Measurements from ENCODE around the gene ZNF329. TPM values are rescaled to one million over a fixed set of nuclear protein-coding genes. Genes with fewer than 3 reads are reported as not detected.

Gene ZNF329
- total and polyA plus RNA-seq, 2 of the 13 experiments (the other 11 are each of a cell fraction or from before 2014, with no cell fraction given) = 3.8 to 9.6 TPM

DNA sequence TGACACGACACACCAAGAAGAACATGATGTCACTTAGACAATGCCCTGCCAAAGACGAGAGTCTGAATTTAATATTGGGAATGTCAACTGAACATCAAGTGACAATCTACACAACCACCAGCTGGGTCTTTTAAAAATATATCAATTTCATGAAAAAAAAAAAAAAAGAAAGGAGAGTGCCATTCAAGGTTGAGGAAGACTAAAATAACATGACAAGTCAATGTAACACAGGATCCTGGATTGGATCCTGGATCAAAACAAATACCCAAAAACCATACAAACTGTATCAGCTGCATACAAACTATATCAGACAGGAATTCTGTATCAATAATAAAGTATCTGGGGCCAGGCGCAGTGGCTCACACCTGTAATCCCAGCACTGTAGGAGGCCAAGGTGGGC, 4.7 kb downstream of the ZNF329 start:
- peaks cover 2 to 15% of the 10 kb centered on the region in 2 experiments; a peak in 2 of 5 replicates for H3K36me3 ChIP-seq (replicated peaks in 1 of 2; ENCODE audit: control insufficient read depth in 1 of 2, insufficient read depth in 2 of 2, low read length in 2 of 2)
- H4K20me1 ChIP-seq (ENCODE audit: insufficient read depth, low read length) = no peaks in the 10 kb centered on the region
- no peak overlapping the region for H2AFZ ChIP-seq (ENCODE audit: low read length)
- no peak overlapping the region for H3K27ac ChIP-seq (ENCODE audit: extremely low read length, insufficient read depth, low read length)
- peaks cover 63% of the 10 kb centered on the region for H3K9me3 ChIP-seq (ENCODE audit: low read length)
- ChIA-PET CTCF (ENCODE audit: low intra/inter-chr PET ratio, low total read pairs) (no interaction called here), POLR2A (no interaction called here)
- WGBS (ENCODE audit: low lambda C conversion rate) = 93% methylated on average over 3 of the region's 3 CpGs
- H3K27me3 ChIP-seq (ENCODE audit: control insufficient read depth in 1 of 2, insufficient read depth in 2 of 2, low read length in 2 of 2) = no peaks in the 10 kb centered on the region; a peak in 1 of 5 replicates
- no peak for TF ChIP-seq RAD21 (CRISPR knock-in tag; IDR thresholded peaks at IDR 0.05)
- 0 out of 2 replicates have a peak, but pooled peaks have one; percentile 17 for TF ChIP-seq MNT (IDR thresholded peaks at IDR 0.05)
- H3K79me2 ChIP-seq (ENCODE audit: insufficient read depth, low read length) = peaks cover 2% of the 10 kb centered on the region
- no peak overlapping the region for H3K4me2 ChIP-seq (ENCODE audit: low read depth, low read length)
- DNase-seq (ENCODE audit: low spot score) = no peak
- in situ Hi-C loops (cut with HindIII; ENCODE audit: extremely low pct_ligation_motif_present, low pct_unique_long_range_greater_than_20kb) (no loop called here), intact Hi-C loops (cut with micrococcal nuclease; ENCODE audit: unreplicated experiment) (no loop called here)
- no peak for ATAC-seq
- no TSS peak for BruUV-seq (replicated peaks)
- H3K4me3 ChIP-seq (replicated peaks in 1 of 3; ENCODE audit: insufficient read depth in 1 of 3, low read depth in 2 of 3, low read length in 3 of 3) = no peak overlapping the region
- no peak overlapping the region for H3K9ac ChIP-seq (ENCODE audit: insufficient read depth, low read depth, low read length)
- H3K4me1 ChIP-seq (ENCODE audit: insufficient read depth, low read length) = 0 out of 2 replicates have a peak, but pooled peaks cover 4% of the 10 kb centered on the region
- FAIRE-seq = no peak

GRCh38 chr19:58134244-58134643, 16.3 kb downstream of the ZNF329 start:
- FAIRE-seq (no peak), DNase-seq (ENCODE audit: low spot score) (no peak), ATAC-seq (no peak)
- Histone ChIP-seq H3K4me3 (replicated peaks in 1 of 3; ENCODE audit: insufficient read depth in 1 of 3, low read depth in 2 of 3, low read length in 3 of 3) (no peak overlapping the region), H3K4me1 (ENCODE audit: insufficient read depth, low read length) (no peaks in the 10 kb centered on the region), H3K9ac (ENCODE audit: insufficient read depth, low read depth, low read length) (no peak overlapping the region), H3K27ac (ENCODE audit: extremely low read length, insufficient read depth, low read length) (no peak overlapping the region), H3K9me3 (ENCODE audit: low read length) (peaks cover 97% of the 10 kb centered on the region), H2AFZ (ENCODE audit: low read length) (no peak overlapping the region), H3K79me2 (ENCODE audit: insufficient read depth, low read length) (no peaks in the 10 kb centered on the region), H3K4me2 (ENCODE audit: low read depth, low read length) (no peak overlapping the region), H3K36me3 (replicated peaks in 1 of 2; ENCODE audit: control insufficient read depth in 1 of 2, insufficient read depth in 2 of 2, low read length in 2 of 2) (peaks cover 12 to 34% of the 10 kb centered on the region in 2 experiments; a peak in 3 of 5 replicates), H4K20me1 (ENCODE audit: insufficient read depth, low read length) (no peaks in the 10 kb centered on the region), H3K27me3 (ENCODE audit: control insufficient read depth in 1 of 2, insufficient read depth in 2 of 2, low read length in 2 of 2) (no peaks in the 10 kb centered on the region)
- ChIA-PET CTCF (ENCODE audit: low intra/inter-chr PET ratio, low total read pairs) (no interaction called here), POLR2A (no interaction called here)
- no TSS peak for BruUV-seq (replicated peaks)
- TF ChIP-seq ZNF335 (CRISPR knock-in tag; IDR thresholded peaks at IDR 0.05) (no peak), THAP7 (CRISPR knock-in tag; IDR thresholded peaks at IDR 0.05) (no peak), PAWR (CRISPR knock-in tag; IDR thresholded peaks at IDR 0.05; ENCODE audit: borderline replicate concordance) (no peak), THAP11 (CRISPR knock-in tag; IDR thresholded peaks at IDR 0.05) (no peak), ZNF343 (CRISPR knock-in tag; IDR thresholded peaks at IDR 0.05) (no peak), ZMYM4 (CRISPR knock-in tag; IDR thresholded peaks at IDR 0.05) (no peak), RAD21 (CRISPR knock-in tag; IDR thresholded peaks at IDR 0.05) (no peak), PHF20 (CRISPR knock-in tag; IDR thresholded peaks at IDR 0.05) (no peak), FOXO4 (CRISPR knock-in tag; conservative IDR thresholded peaks at IDR 0.05) (no peak)
- 96% methylated on average over 1 of the region's 1 CpG for WGBS (ENCODE audit: low lambda C conversion rate)
- intact Hi-C loops (cut with micrococcal nuclease; ENCODE audit: unreplicated experiment) = no loop called here
- in situ Hi-C loops (cut with HindIII; ENCODE audit: extremely low pct_ligation_motif_present, low pct_unique_long_range_greater_than_20kb) = no loop called here
